Left lung (tissue), 10 donors: ENCODE measurements around the gene CGB8. TPM values are rescaled to one million over a fixed set of nuclear protein-coding genes. Genes with fewer than 3 reads are reported as not detected.

Source experiments
- ATAC-seq: fragments of 200-7000 bp; cut with Tn5 transposase; one replicate; pipeline ENCODE4 v1.9.1; 2020; ENCODE audit warnings: moderate library complexity
- DNase-seq, 4 donors: peaks; one replicate each; pipeline ENCODE4 v3.0.0-alpha.2; 2013 to 2020
- H3K27ac ChIP-seq, 2 donors: fragments of 200-600 bp; sonication (generic) in 1 of 2; one replicate each; pipeline versions ENCODE4 v1.5.0 to v1.8.0; 2020 to 2021
- H3K27me3 ChIP-seq, 2 donors: fragments of 200-600 bp; sonication (generic) in 1 of 2; one replicate each; pipeline versions ENCODE4 v1.5.0 to v1.8.0; 2020 to 2021
- H3K36me3 ChIP-seq, 2 donors: fragments of 200-600 bp; sonication (generic) in 1 of 2; one replicate each; pipeline versions ENCODE4 v1.5.0 to v1.8.0; 2020 to 2021
- H3K4me1 ChIP-seq, 2 donors: fragments of 200-600 bp; one replicate each; pipeline ENCODE4 v1.8.0; 2021
- H3K4me3 ChIP-seq, 2 donors: fragments of 200-600 bp; sonication (generic) in 1 of 2; one replicate each; pipeline versions ENCODE4 v1.5.0 to v1.8.0; 2020 to 2021; ENCODE audit warnings: mild to moderate bottlenecking in 1 of 2
- H3K9me3 ChIP-seq, 2 donors: fragments of 200-600 bp; sonication (generic) in 1 of 2; one replicate each; pipeline versions ENCODE4 v1.5.0 to v1.8.0; 2020 to 2021
- CTCF ChIP-seq, 2 donors: fragments of 200-600 bp; sonication (generic) in 1 of 2; IDR thresholded peaks; one replicate each; pipeline versions ENCODE4 v1.5.0 to v1.8.0; 2021; ENCODE audit warnings: antibody characterized with exemption in 2 of 2
- intact Hi-C, 2 donors: fragments of 100-400 bp; cut with DNase I; formaldehyde crosslinking; loops; one replicate each; pipeline versions ENCODE4 v1.11.2 to v1.14.2; 2022
- polyA plus RNA-seq, 6 donors: library from polyadenylated mRNA; unstranded; fragments of 120-200 nt; gene quantifications; one replicate each; pipeline ENCODE4 v1.2.1, GENCODE V29; 2013; ENCODE audit not compliant: insufficient read length in 6 of 6
- total RNA-seq, 2 donors: library from RNA; stranded (reverse); fragmentation: NEBNext Ultra II Directional; extraction: Animal tissue kit (Norgen Biotek cat#: 25700); gene quantifications; one replicate each; pipeline ENCODE4 v1.2.1, GENCODE V29; 2021
- donor health status: DM: no; HTN: yes; CAD: no.
- donor health status: DM: no; HTN: no; CAD: no.

Gene CGB8
- total and polyA plus RNA-seq, 8 donors = 0.89 TPM; not detected in 7

DNA sequence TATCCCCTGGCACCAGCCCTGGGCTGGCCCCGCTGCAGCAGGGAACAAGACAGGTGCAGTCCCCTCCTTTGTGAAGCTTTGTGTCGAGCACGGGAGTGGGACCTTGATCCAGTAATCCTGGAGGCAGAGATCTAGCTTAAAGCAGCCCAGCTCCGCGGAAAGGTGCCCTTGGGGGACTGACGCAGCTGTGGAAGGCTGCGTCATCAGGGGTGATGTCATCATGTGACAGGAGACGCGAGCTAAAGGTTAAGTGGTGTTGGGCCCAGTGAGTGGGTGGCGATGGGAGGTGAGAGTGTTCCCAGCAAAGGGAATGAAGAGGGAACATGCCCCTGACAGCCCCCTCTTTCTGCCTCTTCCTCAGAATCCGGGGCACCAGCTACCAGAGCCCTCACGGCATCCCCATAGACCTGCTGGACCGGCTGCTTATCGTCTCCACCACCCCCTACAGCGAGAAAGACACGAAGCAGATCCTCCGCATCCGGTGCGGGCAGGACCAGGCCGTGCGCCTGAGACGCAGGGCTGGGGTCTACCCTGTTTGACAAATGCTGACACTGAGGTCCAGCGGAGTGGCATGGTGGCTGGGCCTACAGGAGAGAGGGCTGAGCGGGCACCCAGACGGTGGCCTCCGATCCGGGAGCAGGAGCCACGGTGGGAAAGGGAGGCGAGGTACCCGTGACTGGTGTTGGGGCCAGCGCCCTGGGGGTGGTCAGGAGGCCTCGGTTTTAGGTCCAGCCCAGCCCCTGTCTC is 34.6 kb downstream of the CGB8 start:
- intact Hi-C loops = no loop called here
- ATAC-seq = no peak
- Histone ChIP-seq H3K9me3 (no peaks in the 10 kb centered on the region), H3K36me3 (peaks cover 0 to 66% of the 10 kb centered on the region in 2 donors), H3K4me3 (no peak overlapping the region), H3K4me1 (peaks cover 9 to 20% of the 10 kb centered on the region in 2 donors), H3K27me3 (peaks cover 0 to 22% of the 10 kb centered on the region in 2 donors), H3K27ac (no peak overlapping the region)
- DNase-seq = no peak
- no peak for TF ChIP-seq CTCF (IDR thresholded peaks at IDR 0.05)

GRCh38 chr19:49011194-49011593 is 37.7 kb downstream of the CGB8 start:
- H3K4me3 ChIP-seq = no peak overlapping the region
- H3K4me1 ChIP-seq = no peaks in the 10 kb centered on the region
- no peaks in the 10 kb centered on the region for H3K9me3 ChIP-seq
- H3K36me3 ChIP-seq = peaks cover 0 to 93% of the 10 kb centered on the region in 2 donors
- TF ChIP-seq CTCF (IDR thresholded peaks at IDR 0.05) = no peak
- ATAC-seq = no peak
- H3K27me3 ChIP-seq = no peaks in the 10 kb centered on the region
- intact Hi-C loops = no loop called here
- no peak overlapping the region for H3K27ac ChIP-seq
- no peak for DNase-seq

- peaks cover 0 to 93% of the 10 kb centered on the region in 2 donors for H3K36me3 ChIP-seq
- no peak for TF ChIP-seq CTCF (IDR thresholded peaks at IDR 0.05)
- no peak for ATAC-seq
Measured at GRCh38 chr19:49010453-49010852, 38.5 kb downstream of the CGB8 start.

GRCh38 chr19:49009828-49010227 is 39.1 kb downstream of the CGB8 start:
- Histone ChIP-seq H3K27me3 (no peaks in the 10 kb centered on the region), H3K36me3 (peaks cover 0 to 93% of the 10 kb centered on the region in 2 donors), H3K27ac (no peak overlapping the region), H3K4me3 (no peak overlapping the region), H3K4me1 (no peaks in the 10 kb centered on the region), H3K9me3 (no peaks in the 10 kb centered on the region)
- DNase-seq = no peak
- TF ChIP-seq CTCF (IDR thresholded peaks at IDR 0.05) = no peak
- intact Hi-C loops = no loop called here
- ATAC-seq = no peak

More at GRCh38 chr19:49010453-49010852, 38.5 kb downstream of the CGB8 start:
- Histone ChIP-seq H3K27ac (no peak overlapping the region), H3K9me3 (no peaks in the 10 kb centered on the region), H3K4me1 (no peaks in the 10 kb centered on the region), H3K4me3 (no peak overlapping the region), H3K27me3 (no peaks in the 10 kb centered on the region)
- DNase-seq = no peak
- intact Hi-C loops = no loop called here

- no peak for TF ChIP-seq CTCF (IDR thresholded peaks at IDR 0.05)
- Histone ChIP-seq H3K27ac (no peak overlapping the region), H3K4me1 (no peaks in the 10 kb centered on the region), H3K36me3 (peaks cover 0 to 99% of the 10 kb centered on the region in 2 donors), H3K9me3 (no peaks in the 10 kb centered on the region), H3K27me3 (no peaks in the 10 kb centered on the region), H3K4me3 (no peak overlapping the region)
- DNase-seq (no peak), ATAC-seq (no peak)
- intact Hi-C loops = no loop called here
Measured at GRCh38 chr19:49006905-49007304, 42.0 kb downstream of the CGB8 start.
